ENCODE measurements around the gene RBM4.

DNA sequence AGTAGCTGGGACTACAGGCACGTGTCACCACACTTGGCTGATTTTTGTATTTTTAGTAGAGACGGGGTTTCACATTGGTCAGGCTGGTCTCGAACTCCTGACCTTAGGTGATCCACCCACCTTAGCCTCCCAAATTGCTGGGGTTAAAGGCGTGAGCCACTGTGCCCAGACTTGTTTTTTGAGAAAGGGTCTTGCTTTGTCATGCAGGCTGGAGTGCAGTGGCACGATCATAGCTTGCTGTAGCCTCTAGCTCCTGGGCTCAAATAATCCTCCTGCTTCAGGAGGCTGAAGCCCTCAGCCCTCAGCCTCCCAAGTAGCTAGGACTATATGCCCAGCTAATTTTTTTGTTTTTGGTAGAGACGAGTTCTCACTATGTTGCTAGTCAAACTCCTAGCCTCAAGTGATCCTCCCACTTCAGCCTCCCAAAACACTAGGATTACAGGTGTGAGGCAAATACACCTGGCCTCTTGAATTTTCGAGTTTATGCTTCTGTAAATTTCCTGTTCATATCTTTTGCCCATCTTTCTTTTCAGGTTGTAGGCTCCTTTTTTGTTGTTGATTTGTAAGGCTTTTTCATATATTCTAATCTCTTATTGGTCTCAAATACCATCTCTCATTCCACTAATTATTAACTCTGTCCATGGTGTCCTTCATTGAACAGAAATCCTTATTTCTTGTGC lies 42.6 kb downstream of the RBM4 start:
- TF ChIP-seq, protein P1, sequence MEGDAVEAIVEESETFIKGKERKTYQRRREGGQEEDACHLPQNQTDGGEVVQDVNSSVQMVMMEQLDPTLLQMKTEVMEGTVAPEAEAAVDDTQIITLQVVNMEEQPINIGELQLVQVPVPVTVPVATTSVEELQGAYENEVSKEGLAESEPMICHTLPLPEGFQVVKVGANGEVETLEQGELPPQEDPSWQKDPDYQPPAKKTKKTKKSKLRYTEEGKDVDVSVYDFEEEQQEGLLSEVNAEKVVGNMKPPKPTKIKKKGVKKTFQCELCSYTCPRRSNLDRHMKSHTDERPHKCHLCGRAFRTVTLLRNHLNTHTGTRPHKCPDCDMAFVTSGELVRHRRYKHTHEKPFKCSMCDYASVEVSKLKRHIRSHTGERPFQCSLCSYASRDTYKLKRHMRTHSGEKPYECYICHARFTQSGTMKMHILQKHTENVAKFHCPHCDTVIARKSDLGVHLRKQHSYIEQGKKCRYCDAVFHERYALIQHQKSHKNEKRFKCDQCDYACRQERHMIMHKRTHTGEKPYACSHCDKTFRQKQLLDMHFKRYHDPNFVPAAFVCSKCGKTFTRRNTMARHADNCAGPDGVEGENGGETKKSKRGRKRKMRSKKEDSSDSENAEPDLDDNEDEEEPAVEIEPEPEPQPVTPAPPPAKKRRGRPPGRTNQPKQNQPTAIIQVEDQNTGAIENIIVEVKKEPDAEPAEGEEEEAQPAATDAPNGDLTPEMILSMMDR (IDR thresholded peaks at IDR 0.05): no peak
- TF ChIP-seq POLR2A (IDR thresholded peaks at IDR 0.05): no peak

All from prostate gland (tissue), 2 donors.